GM21367 (cell line): Measurements from ENCODE around the gene ANKRD12.
A peak's percentile ranks its signal among the peaks of the same experiment; 100 is the strongest.

Experiments
- ATAC-seq: cut with Tn5 transposase; IDR thresholded peaks from one replicate; pipeline ENCODE4 v1.9.1; 2021; ENCODE audit not compliant: unreplicated experiment

The ANKRD12 gene

DNA sequence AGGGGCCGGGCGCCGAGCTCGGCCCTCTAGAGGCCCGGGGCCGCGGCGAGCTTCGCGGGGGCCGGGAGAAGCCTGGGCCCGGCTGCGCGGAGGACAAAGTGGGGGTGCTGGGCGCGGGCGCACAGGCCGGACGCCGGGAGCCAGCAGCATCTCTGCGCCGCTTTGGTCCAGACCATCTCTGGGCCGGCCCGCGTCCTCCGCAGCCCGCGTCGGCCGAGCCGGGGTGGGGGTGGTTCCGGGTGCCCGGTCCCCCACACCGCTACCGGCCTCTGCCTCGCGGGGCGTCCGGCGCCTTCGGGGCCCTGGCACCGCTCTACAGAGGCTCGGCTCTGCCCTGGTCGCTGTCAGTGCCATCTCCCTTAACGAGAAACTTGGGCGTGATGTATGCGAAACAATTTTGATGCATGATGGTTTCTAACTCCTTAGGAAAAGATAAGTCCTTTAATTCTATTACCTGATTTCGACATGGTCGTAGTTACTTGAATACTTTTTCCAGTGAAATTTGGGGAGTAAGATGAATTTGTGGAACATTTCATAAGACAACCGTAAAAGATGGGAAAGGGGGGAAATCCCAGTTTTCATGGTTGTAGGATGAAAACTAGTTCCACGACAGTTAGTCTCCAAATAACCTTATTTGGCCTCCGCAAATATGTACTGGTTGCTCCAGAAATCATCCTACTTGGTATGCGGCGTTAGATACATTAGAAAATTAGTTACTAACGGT, 198.6 kb downstream of the ANKRD12 start:
- peak; percentile 39 for ATAC-seq
